Fibroblast of the conjunctiva (primary cell): ENCODE results near the gene ADIPOR2.

Experiments
- DNase-seq: peaks from one replicate; pipeline ENCODE4 v3.0.0-alpha.2; 2010; ENCODE audit warnings: low read depth

ADIPOR2 gene

DNA sequence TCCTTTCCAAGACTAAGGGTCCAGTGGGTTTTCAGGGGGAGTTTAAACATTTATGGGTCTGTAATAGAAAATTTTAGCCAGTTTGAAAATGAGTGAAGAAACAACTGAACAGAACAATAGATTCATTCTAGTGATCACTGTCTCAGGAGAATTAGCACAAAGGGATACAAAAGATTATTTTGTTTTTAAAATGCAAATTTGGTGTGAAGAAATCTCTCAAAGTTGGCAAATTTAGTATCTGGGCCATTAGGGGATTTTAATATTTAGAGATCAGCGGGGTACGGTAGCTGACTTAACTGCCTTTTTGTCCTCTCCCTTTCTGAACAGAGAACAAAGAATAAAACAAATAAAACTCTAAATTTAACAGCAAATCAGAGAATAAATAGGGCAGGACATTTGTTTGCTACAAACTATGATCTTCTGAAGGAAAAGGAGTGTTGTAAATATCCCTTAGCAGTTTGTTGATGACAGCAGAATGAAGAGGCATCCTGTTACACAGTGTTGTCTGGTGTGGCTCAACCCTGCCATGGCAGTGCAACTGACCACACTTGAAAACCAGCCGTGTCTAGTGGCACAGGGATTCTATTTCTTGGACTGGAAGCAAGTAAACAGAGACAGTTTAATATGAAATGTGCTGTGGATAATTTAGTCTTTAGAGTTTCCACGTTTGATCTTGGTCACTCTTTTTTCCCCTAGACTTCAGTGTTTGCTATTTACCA lies 83.2 kb downstream of the ADIPOR2 start:
- no peak for DNase-seq

DNA sequence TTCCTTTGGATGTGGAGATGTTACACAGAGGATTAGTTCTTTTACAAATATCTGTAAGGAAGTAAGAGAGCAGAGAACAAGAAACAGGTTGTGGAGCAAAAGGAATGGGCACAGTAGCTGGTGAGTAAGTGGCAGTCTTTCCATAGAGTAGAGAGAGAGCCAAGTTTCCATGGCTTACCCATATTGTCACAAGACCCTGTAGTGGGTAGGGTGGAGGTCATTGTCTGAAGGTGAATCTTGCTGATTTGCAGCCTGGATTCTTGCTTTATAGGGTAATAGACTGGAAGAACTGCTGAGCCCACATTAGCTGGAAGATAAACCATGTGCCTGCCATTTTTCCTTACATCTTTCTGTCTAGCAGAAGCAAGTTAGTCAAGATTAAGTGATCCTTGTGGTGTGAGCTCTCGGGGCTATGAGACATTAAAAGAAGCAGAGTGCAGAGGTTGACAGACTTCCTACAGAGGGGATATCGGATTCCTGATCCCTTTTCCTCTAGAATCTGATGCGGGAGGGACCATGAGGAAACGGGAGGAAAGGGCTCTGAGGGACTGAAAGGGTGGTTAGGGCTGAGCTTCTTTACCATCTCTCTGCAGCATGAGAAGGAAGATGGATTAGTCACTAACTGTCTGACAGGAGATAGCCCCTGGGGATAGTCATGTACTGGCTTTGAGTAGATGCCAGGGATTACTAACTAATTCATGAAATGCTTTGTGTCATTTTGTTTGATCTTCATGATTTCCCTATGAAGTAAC lies 85.5 kb downstream of the ADIPOR2 start:
- DNase-seq = peak; percentile 62

DNA sequence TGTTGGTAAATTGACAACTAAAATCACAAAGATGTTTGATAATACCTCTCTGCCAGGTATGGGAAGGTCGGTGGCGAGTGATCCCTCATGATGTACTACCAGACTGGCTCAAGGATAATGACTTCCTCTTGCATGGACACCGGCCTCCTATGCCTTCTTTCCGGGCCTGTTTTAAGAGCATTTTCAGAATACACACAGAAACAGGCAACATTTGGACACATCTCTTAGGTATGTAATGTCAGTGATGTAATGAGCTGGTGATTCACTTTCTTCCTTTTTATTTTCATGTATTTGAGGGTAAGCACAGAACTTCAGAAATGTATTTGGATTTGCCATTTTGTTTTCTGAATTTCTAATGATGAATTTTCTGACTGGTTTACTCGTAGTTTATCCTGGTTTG lies 86.9 kb downstream of the ADIPOR2 start:
- peak; percentile 38 for DNase-seq

DNA sequence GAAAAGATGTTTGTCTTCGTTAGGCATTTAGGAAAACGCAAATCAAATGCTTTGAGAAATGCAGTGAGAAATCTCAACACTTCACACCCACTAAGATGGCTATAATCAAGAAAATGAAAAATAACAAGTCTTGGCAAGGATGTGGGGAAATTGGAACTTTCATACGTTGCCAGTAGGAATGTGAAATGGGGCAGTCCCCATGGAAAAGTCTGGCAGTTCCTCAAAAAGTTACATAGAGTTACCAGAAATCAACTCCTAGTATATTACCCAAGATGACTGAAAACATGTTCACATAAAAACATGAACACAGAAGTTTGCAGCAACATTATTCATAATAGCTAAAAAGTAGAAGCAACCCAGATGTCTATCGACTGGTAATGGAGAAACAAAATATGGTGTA lies 88.0 kb downstream of the ADIPOR2 start:
- no peak for DNase-seq

DNA sequence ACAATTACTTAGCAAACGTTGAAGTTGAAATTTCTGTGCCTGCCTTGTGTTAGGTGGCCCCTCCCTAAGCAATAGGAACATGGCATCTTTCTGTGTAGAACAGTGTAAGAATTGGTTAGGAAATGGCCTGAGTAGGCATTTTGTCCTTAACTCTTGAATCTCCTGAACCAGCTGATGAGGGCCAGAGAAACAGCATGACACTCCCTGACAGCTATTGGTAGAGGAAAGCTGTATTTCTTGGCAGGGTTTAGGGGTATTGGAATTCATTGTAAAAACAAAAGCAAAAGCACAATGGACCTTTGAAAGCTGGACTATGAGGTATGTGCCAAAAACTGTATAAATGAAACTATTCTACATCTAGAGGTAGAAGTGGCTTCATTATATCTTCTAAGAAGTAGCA lies 88.9 kb downstream of the ADIPOR2 start:
- DNase-seq = peak; percentile 77

DNA sequence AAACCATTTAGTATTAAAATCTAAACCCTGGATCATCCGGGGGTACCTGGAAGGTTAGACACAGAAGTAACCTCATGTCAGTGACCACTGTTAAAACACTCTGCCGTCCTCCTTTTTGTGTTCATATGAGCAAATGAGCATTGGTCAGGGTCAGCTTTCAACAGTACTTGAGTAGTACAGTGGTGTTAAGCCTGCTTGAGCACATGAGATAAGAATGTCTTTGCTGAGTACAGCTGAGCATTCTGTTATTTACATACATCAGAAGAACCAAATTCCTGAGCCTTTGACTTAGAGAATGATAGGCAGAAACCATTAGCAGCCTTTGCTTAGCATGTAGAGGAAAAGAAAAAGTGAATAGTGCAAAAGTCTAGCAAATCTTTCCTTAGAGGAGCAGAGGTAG lies 90.9 kb downstream of the ADIPOR2 start:
- DNase-seq = no peak

DNA sequence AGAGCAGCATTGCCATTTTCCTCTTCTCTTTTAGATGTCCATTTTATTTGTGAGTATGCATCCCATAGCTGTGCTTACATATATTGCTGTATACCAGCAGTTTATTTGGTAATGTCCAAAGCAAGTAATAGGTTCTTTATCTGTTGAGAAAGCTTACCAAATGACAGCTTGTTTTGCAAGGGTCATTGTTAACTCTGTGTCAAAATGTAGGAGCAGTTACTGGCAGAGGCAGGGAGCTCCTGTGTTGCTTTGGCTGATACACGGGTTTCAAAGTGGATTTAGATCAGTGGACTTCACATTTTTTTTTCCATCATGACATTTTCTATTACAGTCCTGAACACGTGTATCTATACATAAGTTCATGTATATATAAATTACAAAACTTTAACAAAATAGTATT lies 91.3 kb downstream of the ADIPOR2 start:
- no peak for DNase-seq

DNA sequence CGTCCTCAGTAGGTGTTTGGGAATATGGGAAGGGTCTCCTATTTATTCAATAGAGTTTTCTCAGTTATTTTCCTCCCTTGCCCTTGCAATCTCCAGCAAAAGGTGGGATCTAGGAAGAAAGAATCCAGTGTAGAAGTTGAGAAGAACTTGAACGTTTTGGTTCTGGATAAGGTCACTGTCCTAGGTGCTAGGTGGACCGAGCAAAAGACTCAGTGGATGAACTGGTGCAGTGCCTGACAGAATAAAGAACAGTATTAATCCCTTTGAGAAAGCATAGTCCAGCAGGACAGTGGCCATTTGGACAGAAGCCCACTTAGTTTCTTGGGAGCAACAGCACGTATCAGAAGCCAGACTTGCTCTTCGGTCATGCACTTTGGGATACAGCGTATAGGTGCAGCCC lies 96.8 kb downstream of the ADIPOR2 start:
- no peak for DNase-seq

DNA sequence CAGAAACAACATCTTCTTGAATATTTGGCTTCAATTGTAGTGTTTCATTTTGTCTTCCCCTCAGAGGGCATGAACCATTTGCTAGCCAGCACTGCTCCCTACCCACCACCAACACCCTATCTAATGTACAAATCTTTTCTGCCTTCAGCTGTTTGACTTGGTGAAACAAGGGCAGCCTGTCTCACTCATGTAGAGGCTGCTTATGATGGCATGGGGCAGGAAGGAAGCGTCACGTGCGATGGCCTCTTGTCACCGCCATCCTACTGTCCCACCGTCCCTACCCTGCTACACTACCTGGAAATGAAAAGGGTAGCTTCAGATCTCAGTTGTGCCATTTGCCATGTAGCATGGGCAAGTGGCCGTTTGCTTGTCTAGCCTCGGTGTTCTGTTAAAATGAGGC lies 99.6 kb downstream of the ADIPOR2 start:
- DNase-seq = no peak

DNA sequence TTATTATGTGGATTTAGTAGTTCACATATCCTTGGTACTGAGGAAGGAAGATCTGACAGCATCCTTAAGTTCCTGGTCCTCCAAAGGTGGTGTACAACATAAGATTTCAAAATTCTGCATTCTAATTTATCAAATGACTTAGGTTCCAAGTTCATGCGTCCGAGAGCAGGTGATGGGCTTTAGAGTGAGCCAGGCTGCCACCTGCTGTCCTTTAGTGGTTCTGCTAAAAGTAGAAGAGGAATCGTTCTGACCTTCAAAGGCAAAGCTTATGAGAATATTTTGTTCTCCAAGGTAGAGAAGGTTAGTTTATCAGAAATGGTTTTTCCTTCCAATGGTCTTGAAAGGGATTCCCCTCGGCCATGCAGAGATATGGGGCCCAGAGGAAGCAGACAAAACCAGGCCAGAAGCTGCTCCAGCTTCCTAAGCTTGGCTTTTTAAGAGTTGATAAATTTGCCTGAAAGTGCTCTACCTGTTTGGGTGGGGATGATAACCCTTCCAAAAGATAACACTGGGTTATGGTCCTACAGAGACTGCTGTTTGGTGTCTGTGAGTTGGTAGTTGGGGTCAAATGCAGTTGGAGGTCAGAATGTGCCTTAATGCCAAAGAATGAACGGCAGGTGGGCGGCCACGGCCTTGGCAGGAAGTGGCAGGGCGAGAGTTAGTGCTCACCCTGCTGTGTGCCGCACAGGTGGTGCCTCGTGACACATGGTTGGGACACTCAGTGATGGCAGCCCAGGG lies 100.4 kb downstream of the ADIPOR2 start:
- peak; percentile 61 for DNase-seq

DNA sequence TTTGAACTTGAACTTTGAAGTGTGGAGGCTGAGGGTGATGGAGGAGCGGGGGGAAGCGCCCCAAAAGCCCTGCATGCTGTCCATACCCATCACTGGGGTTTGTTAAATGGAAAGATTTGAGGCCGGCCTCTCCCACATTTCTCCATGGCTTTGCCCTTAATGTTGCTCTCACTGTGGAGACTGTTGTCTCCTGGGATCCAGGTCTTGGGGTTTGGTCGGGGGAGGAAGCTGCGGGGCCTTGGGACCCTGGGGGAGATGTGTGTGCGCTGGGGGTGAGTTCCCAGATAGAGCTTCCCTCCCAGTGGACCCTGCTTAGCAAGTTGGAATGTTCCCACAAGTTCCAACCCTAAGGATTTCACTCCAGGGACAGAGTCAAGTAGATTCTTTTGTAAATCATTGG lies 101.5 kb downstream of the ADIPOR2 start:
- no peak for DNase-seq

DNA sequence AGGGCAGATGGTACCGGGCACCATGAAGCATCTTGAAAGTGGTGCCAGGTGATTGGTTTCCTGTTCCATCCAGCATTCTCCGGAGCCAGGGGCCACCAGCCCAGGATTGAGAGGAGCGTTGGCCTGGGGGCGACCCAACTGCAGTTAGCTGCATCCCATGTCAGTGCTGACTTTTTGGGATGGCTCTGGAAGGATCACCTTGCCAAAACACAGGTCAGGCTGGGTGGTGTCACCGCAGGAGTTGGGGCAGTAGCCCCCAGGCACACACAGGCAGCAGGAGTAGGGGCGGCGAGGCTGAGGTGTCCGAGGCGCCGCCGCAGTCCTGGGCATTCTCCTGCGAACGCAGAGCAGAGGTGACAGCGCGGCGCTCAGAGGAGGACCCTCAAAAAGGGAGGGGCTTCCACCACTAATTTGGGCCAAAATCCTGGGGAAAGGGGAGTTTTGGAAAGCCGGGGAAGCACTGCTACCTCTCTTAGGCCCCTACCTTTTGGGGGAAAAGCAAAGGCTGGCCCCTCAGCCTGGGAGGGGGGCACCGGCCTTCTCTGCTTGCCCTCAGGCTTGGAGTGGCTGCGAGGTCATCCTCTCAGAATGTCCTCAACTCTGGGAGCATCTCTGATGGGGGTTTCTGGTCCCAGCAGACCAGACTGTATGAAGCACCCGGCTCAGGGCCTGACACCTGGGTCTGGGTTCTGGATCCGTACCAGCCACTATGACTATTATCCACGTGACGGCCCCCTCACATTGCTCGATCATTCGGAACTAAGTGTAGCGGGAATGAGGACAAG lies 102.7 kb downstream of the ADIPOR2 start:
- DNase-seq = no peak

DNA sequence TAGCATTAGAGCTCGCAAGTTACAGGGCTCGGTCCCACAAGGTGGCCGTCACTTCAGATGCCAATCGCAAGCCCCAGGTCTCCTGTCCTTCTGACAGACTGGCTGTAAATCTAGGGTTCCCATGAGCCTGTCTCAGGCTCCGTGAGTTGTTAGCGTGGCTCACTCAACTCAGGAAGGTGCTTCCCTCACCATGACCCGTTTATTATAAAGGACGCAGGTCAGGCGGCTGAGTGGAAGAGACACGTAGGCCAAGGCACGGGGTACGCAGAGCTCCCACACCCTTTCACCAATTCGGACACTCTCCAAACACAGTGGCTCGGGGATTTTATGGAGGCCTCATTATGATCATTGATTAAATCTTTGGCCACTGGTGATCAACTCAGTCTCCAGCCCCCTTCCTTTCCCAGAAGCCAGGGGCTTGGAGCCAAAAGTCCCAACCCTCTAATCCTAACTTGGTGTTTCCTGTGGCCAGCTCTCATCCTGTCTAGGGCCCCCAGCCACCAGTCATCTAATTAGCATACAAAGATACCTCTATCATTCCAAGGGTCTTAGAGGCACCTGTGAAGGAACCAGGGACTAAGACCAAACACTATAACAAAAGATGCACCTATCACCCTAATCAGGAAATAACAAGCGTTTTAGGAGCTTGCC lies 103.7 kb downstream of the ADIPOR2 start:
- no peak for DNase-seq

DNA sequence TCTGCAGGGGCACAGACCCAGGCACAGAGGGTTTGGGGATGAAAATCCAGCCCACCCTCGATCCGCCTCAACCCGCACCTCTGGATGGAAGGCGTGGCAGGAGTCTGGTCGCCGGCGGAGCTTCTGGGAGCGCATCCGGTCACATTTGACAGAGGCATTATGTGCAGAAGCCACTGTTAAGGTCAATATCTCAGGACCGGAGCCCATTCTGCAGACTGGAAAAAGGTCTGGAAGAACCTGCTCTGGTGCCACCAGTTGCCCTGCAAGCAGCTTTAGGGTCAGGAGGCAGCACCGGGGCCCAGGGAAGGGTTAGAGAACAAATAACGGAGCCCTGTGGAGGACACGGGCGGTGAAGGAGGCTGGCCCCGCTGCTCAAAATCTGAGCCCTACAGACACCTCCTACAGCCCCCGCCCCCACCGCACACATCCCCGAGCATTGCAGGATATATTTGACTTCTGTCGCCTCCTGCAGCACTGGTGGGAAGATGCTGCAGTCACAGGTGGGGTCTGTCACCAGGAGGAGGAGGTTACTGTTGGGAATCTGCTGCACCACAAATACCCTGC lies 104.4 kb downstream of the ADIPOR2 start:
- DNase-seq = no peak

DNA sequence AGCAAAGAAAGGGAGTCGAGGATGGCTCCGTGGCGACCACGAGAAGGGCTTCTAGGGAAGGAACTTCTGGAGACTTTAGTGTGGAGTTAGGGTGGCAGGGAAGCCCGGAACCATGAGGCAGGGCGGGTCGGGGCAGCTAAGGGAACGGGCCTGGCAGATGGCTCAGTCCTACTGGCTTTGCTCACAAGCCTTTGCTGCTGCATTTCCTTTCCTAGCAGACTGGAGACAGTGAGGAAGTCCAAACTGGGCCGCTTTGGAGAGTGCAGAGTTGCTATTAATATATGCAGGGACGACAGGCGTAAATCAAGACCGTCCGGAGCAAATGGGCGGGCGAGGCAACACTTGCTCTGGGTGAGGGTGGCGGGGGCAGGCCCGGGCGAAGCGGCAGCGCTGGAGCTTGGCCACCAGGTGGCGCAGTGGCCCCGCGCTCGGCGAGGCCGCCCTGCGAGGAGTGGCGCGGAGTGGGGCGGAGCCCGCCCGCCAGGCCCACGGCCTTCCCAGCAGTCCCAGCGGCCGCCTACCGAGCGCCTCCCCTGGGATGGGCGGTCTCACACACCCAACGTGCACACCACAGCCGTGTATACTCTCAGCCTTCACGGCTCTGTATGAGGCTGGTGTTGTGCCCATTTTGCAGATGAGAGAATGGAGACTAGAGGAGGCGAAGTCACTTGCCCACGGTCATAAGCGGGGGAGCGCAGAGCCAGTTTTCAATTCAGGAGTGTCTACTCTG lies 105.1 kb downstream of the ADIPOR2 start:
- peak; percentile 84 for DNase-seq

DNA sequence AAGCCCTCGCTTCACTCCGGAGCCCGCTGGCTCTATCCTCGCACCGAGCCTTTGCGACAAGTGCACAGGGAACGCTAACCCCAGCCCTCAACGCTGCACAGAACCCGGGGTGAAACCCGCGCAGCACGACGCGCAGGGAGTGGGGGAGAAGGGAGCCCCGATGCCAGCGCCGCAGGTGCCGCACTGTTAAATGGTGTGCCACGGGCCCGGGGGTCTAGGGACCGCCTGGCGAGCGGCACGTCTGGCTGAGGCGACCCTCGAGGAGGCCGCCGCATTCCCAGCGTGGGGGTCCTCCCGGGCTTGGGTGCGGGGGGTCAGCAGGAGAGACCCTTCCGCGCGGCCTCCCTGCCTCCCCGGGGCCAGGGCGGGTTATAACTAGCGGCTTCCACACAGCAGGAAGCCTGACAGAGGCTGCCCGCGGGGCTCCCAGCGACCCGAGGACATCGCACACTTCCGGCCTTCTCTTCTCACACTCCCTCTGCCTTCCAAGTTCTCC lies 105.7 kb downstream of the ADIPOR2 start:
- DNase-seq = no peak

DNA sequence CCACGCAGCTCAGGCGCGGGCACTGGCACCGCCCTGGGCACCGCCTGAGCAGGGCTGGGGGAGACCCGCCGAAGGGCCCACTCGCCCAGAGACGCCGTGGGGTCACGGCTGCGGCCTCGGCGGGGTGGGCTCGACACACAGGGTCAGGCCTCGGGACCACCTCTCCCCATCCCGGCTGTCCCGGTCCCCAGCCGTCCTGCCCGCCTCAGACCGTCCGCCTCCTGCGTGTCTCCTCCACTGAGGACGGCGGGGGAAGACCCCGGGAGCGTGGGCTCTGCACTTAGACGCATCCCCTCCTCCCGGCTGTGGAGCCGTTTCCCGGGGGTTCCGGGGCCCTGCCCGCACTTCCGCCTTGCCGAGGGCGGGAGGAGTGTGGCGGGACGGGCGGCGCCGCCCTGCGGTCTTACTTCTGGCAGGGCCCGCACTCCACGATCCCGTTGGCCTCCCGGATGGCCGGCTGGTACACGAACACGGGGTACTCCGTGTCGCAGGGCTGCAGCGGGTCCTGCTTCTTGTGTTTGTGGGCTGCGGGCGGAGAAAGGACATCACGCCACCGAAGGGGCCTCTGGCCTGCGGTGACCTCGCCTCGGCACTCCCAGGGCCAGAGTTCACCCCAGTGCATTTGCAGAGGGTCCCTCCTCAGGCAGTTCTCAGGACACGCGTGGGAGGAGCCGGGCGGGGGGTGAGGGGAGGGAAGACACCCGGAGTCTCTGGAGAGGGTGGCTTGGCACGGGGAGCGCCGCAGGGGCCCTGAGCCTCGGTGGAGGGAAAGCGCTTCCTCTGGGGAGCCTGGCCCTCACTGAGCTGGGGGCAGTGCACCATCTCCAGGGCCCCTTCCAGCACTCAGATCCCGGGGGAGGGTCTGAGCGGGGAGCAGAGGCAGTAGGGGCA lies 106.4 kb downstream of the ADIPOR2 start:
- no peak for DNase-seq

DNA sequence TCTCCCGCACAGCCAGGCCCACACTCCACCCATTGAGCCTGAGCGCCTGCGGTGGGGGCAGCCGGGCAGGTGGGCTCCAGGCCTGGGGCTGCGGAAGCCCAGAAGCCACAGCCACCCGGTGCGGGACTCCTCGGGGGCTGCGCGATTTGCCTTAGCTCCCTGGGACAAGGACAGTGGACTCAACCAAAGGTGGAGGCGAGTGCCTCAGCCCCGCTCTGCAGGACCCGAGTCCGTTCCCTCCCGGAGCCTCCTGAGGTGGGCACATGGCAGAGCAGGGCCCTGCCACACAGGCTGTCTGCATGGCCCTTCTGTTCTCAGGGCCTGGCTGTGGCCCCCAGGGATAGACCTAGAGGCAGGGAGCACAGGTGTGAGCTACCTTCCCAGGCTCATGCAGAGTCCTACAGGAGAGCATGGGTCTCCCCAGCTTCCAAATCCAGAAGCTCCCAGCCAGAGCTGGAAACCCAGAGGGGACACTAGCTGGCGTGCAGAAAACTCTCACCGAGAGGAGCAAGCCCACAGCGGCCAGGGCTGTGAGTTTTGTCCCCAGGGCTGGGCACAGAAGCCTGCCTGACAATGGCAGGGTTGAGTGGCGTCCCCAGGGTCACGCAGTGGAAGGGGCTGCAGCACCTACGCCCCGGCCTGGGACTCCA lies 107.2 kb downstream of the ADIPOR2 start:
- DNase-seq = no peak

DNA sequence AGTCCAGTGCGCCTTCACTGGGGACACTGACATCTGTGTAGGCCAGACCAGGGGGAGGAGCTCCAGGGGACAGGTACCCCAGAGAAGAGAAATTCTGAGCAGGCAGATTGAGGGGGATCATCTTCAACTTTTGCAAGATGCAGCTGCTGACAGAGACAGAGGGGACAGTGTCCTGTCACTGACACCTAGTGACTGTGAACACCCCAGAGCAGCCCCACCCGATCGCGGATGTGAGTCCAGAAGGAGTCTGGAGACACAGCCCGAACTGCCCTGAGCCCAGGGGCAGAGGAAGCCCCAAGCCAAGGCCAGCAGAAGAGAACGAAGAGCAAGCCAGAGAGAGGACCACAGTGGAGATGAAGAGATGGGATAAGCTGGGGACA lies 107.8 kb downstream of the ADIPOR2 start:
- DNase-seq = no peak
